Measurements from ENCODE around the gene RPS6KC1.
"Not testable (repeated sequence)": the region's sequence is repeated elsewhere in the genome, so short reads cannot be mapped to it uniquely, and the experiment has no call there.

Gene RPS6KC1

GRCh38 chr1:213287987-213288386 lies 236.9 kb downstream of the RPS6KC1 start:
- DNase-seq (ENCODE audit: extremely low read depth, low read depth) = no peak
- no peak for TF ChIP-seq CTCF (IDR thresholded peaks at IDR 0.05; ENCODE audit: low read depth, low read length)

- DNase-seq (ENCODE audit: extremely low read depth, low read depth) = no peak
- no peak for TF ChIP-seq CTCF (IDR thresholded peaks at IDR 0.05; ENCODE audit: low read depth, low read length)
Observed at GRCh38 chr1:213291526-213291925, 240.5 kb downstream of the RPS6KC1 start.

- TF ChIP-seq CTCF (IDR thresholded peaks at IDR 0.05; ENCODE audit: low read depth, low read length) = no peak
- DNase-seq (ENCODE audit: extremely low read depth, low read depth) = no peak
Observed at GRCh38 chr1:213292614-213293013, 241.6 kb downstream of the RPS6KC1 start.

GRCh38 chr1:213295860-213296259 lies 244.8 kb downstream of the RPS6KC1 start:
- no peak for DNase-seq (ENCODE audit: extremely low read depth, low read depth)
- TF ChIP-seq CTCF (IDR thresholded peaks at IDR 0.05; ENCODE audit: low read depth, low read length) = no peak

GRCh38 chr1:213296558-213296957 lies 245.5 kb downstream of the RPS6KC1 start:
- no peak for TF ChIP-seq CTCF (IDR thresholded peaks at IDR 0.05; ENCODE audit: low read depth, low read length)
- DNase-seq (ENCODE audit: extremely low read depth, low read depth) = no peak

- no peak for DNase-seq (ENCODE audit: extremely low read depth, low read depth)
Observed at GRCh38 chr1:213297021-213297420, 246.0 kb downstream of the RPS6KC1 start.

GRCh38 chr1:213300433-213300832 lies 249.4 kb downstream of the RPS6KC1 start:
- no peak for TF ChIP-seq CTCF (IDR thresholded peaks at IDR 0.05; ENCODE audit: low read depth, low read length)
- DNase-seq (ENCODE audit: extremely low read depth, low read depth) = no peak

More at GRCh38 chr1:213297021-213297420, 246.0 kb downstream of the RPS6KC1 start:
- no peak for TF ChIP-seq CTCF (IDR thresholded peaks at IDR 0.05; ENCODE audit: low read depth, low read length)

- not testable (repeated sequence) for DNase-seq (ENCODE audit: extremely low read depth, low read depth)
Observed at GRCh38 chr1:213301524-213301923, 250.5 kb downstream of the RPS6KC1 start.
